Thymus (tissue), 11 donors: ENCODE results near the gene DCC. TPM values are rescaled to one million over a fixed set of nuclear protein-coding genes. Genes with fewer than 3 reads are reported as not detected.

Source experiments
- DNase-seq, 9 donors: peaks; one replicate each; pipeline ENCODE4 v3.0.0-alpha.2; 2013; ENCODE audit warnings: low spot score in 9 of 9, low read depth in 6 of 9, missing footprints in 1 of 9
- H3K27ac ChIP-seq, 2 donors: one replicate each; pipeline ENCODE4 v1.5.1; 2013; ENCODE audit warnings: control low read depth in 1 of 2, low read depth in 1 of 2, low read length in 1 of 2, mild to moderate bottlenecking in 1 of 2, moderate library complexity in 1 of 2
- H3K27me3 ChIP-seq, 2 donors: one replicate each; pipeline ENCODE4 v1.5.1; 2013; ENCODE audit warnings: low read length in 1 of 2; ENCODE audit not compliant: control insufficient read depth in 2 of 2, insufficient read depth in 1 of 2
- H3K36me3 ChIP-seq, 2 donors: one replicate each; pipeline ENCODE4 v1.5.1; 2013; ENCODE audit warnings: low read length in 1 of 2, mild to moderate bottlenecking in 1 of 2, moderate library complexity in 1 of 2; ENCODE audit not compliant: control insufficient read depth in 2 of 2, insufficient read depth in 2 of 2
- H3K4me1 ChIP-seq, 2 donors: one replicate each; pipeline ENCODE4 v1.5.1; 2013; ENCODE audit warnings: low read length in 2 of 2; ENCODE audit not compliant: control insufficient read depth in 2 of 2, insufficient read depth in 2 of 2
- H3K4me3 ChIP-seq, 2 donors: one replicate each; pipeline ENCODE4 v1.5.1; 2013; ENCODE audit warnings: low read length in 2 of 2, control low read depth in 1 of 2, mild to moderate bottlenecking in 1 of 2
- H3K9me3 ChIP-seq, 2 donors: one replicate each; pipeline ENCODE4 v1.5.1; 2013; ENCODE audit warnings: low read length in 1 of 2, mild to moderate bottlenecking in 1 of 2; ENCODE audit not compliant: control insufficient read depth in 2 of 2, insufficient read depth in 1 of 2
- WGBS: extraction: QIAGEN DNeasy Blood & Tissue Kit; methylation state at CpG from one replicate; pipeline ENCODE4 v1.1.7; 2013; 5-methylcytosine and 5-hydroxymethylcytosine counted together
- polyA plus RNA-seq: library from polyadenylated mRNA; stranded (reverse); fragments of 200-250 nt; gene quantifications from one replicate; pipeline ENCODE4 v1.2.3, GENCODE V29; 2013
- total RNA-seq: library from RNA; stranded (reverse); fragments of 120-200 nt; gene quantifications from one replicate; pipeline ENCODE4 v1.2.4, GENCODE V29; 2013
- donor health status: healthy.

DCC gene
- total and polyA plus RNA-seq, 2 donors, result 0.68 to 7.6 TPM

GRCh38 chr18:52716973-52717372 lies 377.0 kb downstream of the DCC start:
- H3K4me3 ChIP-seq, result no peak overlapping the region
- 49% methylated on average over 3 of the region's 3 CpGs for WGBS
- no peaks in the 10 kb centered on the region for H3K27me3 ChIP-seq
- no peaks in the 10 kb centered on the region for H3K36me3 ChIP-seq
- no peak overlapping the region for H3K27ac ChIP-seq
- no peaks in the 10 kb centered on the region for H3K9me3 ChIP-seq
- DNase-seq, result no peak
- H3K4me1 ChIP-seq, result no peaks in the 10 kb centered on the region

DNA sequence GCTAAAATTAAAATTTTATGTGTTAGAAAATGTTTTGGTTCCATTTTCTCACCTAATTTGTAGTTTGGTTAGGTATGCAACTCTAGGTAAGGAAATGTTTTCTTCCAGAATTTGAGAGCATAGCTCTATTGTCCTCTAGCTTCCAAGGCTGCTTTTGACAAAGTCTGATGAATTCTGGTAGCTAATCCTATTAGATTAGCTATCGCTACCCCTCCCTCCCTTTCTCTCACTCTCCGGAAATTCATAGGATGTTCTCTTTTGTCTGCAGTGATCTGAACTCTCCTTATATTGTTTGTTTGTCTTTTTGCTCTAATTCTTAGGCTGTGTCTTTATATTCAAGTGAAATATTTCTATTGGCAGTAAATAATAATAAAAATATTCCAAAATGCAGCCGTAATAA lies 382.9 kb downstream of the DCC start:
- Histone ChIP-seq H3K4me1 (no peaks in the 10 kb centered on the region), H3K4me3 (no peak overlapping the region), H3K36me3 (no peaks in the 10 kb centered on the region), H3K27ac (no peak overlapping the region), H3K27me3 (no peaks in the 10 kb centered on the region), H3K9me3 (no peaks in the 10 kb centered on the region)
- no peak for DNase-seq
- 96% methylated on average over 3 of the region's 3 CpGs for WGBS

DNA sequence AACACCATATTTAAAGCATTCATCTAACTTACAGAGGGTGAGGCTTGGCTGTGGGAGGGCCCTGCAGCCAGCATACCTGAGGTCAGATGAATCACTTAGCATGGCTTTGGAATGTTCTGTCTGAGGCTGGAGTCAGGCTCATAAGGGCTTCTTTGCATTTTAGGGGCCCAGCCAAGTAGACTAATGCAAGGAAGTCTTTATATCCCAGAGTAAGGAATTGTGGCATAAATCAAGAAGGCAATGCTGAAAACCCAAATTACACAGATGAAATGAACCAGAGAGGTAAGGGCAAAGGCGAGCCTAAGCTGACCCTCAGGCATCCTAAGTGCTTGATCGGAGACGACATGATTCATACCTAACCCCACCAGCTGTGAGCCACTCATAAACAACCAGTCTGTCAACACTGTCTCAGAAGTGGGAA lies 383.6 kb downstream of the DCC start:
- H3K4me1 ChIP-seq, result no peaks in the 10 kb centered on the region
- no peaks in the 10 kb centered on the region for H3K27me3 ChIP-seq
- 67% methylated on average over 3 of the region's 3 CpGs for WGBS
- H3K27ac ChIP-seq, result no peak overlapping the region
- no peaks in the 10 kb centered on the region for H3K9me3 ChIP-seq
- DNase-seq, result no peak
- no peak overlapping the region for H3K4me3 ChIP-seq
- H3K36me3 ChIP-seq, result no peaks in the 10 kb centered on the region

DNA sequence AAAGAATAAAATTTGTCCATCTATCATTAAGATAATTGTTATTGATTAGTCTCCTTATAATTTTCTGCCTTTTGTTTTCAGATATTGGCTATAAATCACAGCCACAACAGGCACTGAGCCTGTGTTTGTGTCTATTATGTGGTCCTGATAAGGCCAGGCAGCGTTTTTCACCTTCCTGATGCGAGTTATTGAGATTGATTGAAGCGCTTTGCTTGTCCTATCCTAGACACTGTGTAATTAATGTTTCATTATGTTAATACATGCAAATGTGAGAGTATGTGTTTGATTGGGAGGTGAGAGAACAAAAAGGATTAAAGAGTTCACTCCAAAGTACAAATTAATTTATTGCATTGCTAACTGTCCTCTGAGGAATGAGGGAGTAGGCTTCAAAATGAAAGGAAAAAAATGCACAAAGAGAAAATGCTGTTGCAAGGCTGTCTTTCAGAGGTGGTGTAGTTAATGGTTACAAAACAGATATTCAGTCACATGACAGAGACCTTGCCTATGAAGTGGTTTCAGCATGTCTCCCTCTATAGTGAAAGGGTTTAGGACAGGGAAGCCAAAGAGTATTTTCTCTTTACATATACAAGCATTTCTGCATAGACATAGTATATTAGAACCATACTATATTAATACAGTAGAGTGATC lies 391.1 kb downstream of the DCC start:
- no peak overlapping the region for H3K4me3 ChIP-seq
- no peaks in the 10 kb centered on the region for H3K36me3 ChIP-seq
- no peaks in the 10 kb centered on the region for H3K27me3 ChIP-seq
- H3K4me1 ChIP-seq, result no peaks in the 10 kb centered on the region
- WGBS, result 85% methylated on average over 3 of the region's 3 CpGs
- no peak overlapping the region for H3K27ac ChIP-seq
- no peaks in the 10 kb centered on the region for H3K9me3 ChIP-seq
- no peak for DNase-seq

DNA sequence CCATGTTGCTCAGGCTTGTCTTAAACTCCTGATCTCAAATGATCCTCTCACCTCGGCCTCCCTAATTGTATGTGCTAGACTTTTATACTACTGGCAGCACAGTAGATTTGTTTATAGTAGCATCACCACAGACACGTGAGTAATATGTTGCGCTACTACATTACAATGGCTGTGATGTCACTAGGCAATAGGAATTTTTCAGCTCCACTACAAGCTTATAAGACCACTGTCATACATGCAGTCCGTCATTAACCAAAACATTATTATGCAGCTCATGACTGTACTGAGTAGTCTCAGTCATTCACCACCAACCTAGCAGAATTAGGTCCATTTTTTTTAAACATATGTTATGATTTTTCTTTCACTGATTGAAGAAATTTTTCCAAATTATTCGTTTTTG lies 398.9 kb downstream of the DCC start:
- no peak for DNase-seq
- no peaks in the 10 kb centered on the region for H3K9me3 ChIP-seq
- no peak overlapping the region for H3K27ac ChIP-seq
- H3K27me3 ChIP-seq, result no peaks in the 10 kb centered on the region
- no peaks in the 10 kb centered on the region for H3K4me1 ChIP-seq
- 92% methylated on average over 5 of the region's 5 CpGs for WGBS
- H3K4me3 ChIP-seq, result no peak overlapping the region
- no peaks in the 10 kb centered on the region for H3K36me3 ChIP-seq

DNA sequence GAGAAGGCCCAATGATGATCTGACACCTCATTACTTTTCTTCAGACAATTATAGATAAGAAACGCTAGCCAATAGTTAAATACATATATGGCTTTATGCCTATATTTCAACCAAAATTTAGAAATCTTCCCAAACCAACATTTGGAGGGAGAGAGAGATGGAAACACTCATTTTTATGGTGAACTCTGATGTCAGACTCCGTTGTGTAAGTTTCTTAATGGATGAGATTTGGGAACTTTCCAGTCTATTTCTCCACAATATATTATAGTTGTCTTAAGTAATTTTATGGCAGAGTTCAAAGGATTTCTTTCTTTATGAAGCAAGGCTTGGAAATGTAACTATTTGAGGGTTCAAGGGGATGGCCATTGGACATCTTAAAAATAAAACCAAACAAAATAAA lies 407.0 kb downstream of the DCC start:
- no peak for DNase-seq
- Histone ChIP-seq H3K9me3 (peaks cover 0 to 10% of the 10 kb centered on the region in 2 donors), H3K27me3 (no peaks in the 10 kb centered on the region), H3K36me3 (no peaks in the 10 kb centered on the region), H3K4me3 (no peak overlapping the region), H3K4me1 (no peaks in the 10 kb centered on the region), H3K27ac (no peak overlapping the region)
- WGBS, result 91% methylated on average over 2 of the region's 2 CpGs

- Histone ChIP-seq H3K4me1 (no peaks in the 10 kb centered on the region), H3K36me3 (no peaks in the 10 kb centered on the region), H3K4me3 (no peak overlapping the region), H3K9me3 (peaks cover 0 to 10% of the 10 kb centered on the region in 2 donors), H3K27me3 (no peaks in the 10 kb centered on the region), H3K27ac (no peak overlapping the region)
- WGBS, result 97% methylated on average over 23 of the region's 23 CpGs
- no peak for DNase-seq
Observed at GRCh38 chr18:52747869-52748268, 407.9 kb downstream of the DCC start.

DNA sequence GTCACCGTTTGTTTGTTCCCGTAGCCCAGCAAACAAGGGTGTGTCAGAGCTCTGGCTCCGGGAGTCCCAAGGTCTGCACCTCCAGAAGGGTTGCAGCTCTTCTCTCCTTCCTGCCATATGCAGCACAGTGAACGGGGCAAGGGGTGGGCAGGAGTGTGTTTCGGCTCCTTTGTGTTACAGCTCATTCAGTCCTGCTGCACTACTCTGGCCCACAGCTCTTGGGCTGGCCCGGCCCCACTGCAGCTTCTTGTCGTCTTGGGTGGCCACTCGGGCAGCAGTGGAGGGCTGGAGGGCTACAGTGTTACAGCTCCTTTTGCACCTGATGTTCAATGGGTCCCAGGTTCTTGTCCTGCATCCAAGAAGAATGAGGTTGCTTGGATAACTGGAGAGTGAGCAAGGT lies 408.3 kb downstream of the DCC start:
- 95% methylated on average over 8 of the region's 8 CpGs for WGBS
- no peak overlapping the region for H3K4me3 ChIP-seq
- no peak overlapping the region for H3K27ac ChIP-seq
- H3K36me3 ChIP-seq, result no peaks in the 10 kb centered on the region
- no peaks in the 10 kb centered on the region for H3K4me1 ChIP-seq
- peaks cover 0 to 10% of the 10 kb centered on the region in 2 donors for H3K9me3 ChIP-seq
- DNase-seq, result no peak
- H3K27me3 ChIP-seq, result no peaks in the 10 kb centered on the region

DNA sequence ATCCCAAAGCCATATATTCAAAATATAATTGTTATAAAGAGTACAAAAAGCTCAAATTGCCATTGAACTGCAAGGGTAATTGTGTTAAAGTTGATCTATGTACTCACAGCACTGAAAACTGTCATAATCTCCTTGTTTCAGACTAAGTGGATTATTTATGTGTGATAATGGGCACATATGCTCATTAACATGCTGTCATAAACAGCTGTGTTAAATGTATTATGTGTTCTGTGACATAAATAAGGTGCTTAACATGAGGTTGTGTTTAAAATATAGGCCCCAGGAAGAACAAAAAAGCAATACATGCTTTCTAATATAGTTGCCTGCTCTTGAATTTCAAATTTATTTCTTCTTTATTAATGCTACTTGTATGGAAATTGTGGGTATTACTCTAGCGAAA lies 409.5 kb downstream of the DCC start:
- Histone ChIP-seq H3K27ac (no peak overlapping the region), H3K27me3 (no peaks in the 10 kb centered on the region), H3K9me3 (peaks cover 0 to 10% of the 10 kb centered on the region in 2 donors), H3K4me1 (no peaks in the 10 kb centered on the region), H3K4me3 (no peak overlapping the region), H3K36me3 (no peaks in the 10 kb centered on the region)
- DNase-seq, result no peak
- WGBS, result 82% methylated on average over 1 of the region's 1 CpG
